ENCODE data around the gene NEDD8.

NEDD8 gene

GRCh38 chr14:24232121-24232644 is at the start of gene NEDD8:
TSS of gene NEDD8 (minus strand) at chr14:24232367. CDS start at chr14:24232267, 100 bp downstream.
- DNase-seq, result peak; percentile 96

GRCh38 chr14:24281636-24282035 is 49.5 kb upstream of the NEDD8 start:
- no peak for DNase-seq

- DNase-seq, result no peak
Measured at GRCh38 chr14:24280797-24281460, 48.8 kb upstream of the NEDD8 start.

- peak; percentile 66 for DNase-seq
Measured at GRCh38 chr14:24279301-24280186, 47.4 kb upstream of the NEDD8 start.

- DNase-seq, result no peak
Measured at GRCh38 chr14:24278424-24278823, 46.3 kb upstream of the NEDD8 start.

- DNase-seq, result no peak
Measured at GRCh38 chr14:24277606-24278321, 45.6 kb upstream of the NEDD8 start.

- no peak for DNase-seq
Measured at GRCh38 chr14:24277071-24277470, 44.9 kb upstream of the NEDD8 start.

- peak; percentile 92 for DNase-seq
Measured at GRCh38 chr14:24274101-24274543, 42.0 kb upstream of the NEDD8 start.

GRCh38 chr14:24273422-24273998 is 41.3 kb upstream of the NEDD8 start:
- no peak for DNase-seq

- no peak for DNase-seq
Measured at GRCh38 chr14:24272467-24272866, 40.3 kb upstream of the NEDD8 start.

- no peak for DNase-seq
Measured at GRCh38 chr14:24271834-24272263, 39.7 kb upstream of the NEDD8 start.

- peak; percentile 90 for DNase-seq
Measured at GRCh38 chr14:24271134-24271833, 39.1 kb upstream of the NEDD8 start, which contains the start of gene RABGGTA. TSS of gene RABGGTA (minus strand) at chr14:24271597. CDS start at chr14:24271115, 482 bp downstream.

- no peak for DNase-seq
Measured at GRCh38 chr14:24270537-24271133, 38.5 kb upstream of the NEDD8 start.

GRCh38 chr14:24269910-24270536 is 37.9 kb upstream of the NEDD8 start:
- DNase-seq, result no peak

GRCh38 chr14:24269368-24269767 is 37.2 kb upstream of the NEDD8 start:
- DNase-seq, result no peak

- no peak for DNase-seq
Measured at GRCh38 chr14:24268225-24268624, 36.1 kb upstream of the NEDD8 start.

GRCh38 chr14:24267516-24267915 is 35.3 kb upstream of the NEDD8 start:
- DNase-seq, result no peak

- no peak for DNase-seq
Measured at GRCh38 chr14:24266344-24267244, 34.4 kb upstream of the NEDD8 start.

GRCh38 chr14:24264298-24264697 is 32.1 kb upstream of the NEDD8 start:
- no peak for DNase-seq

GRCh38 chr14:24263848-24264247 is 31.7 kb upstream of the NEDD8 start:
- no peak for DNase-seq
